H9 (cell line): ENCODE measurements around the gene GDF3. TPM values are rescaled to one million over a fixed set of nuclear protein-coding genes. Genes with fewer than 3 reads are reported as not detected.
A peak's percentile ranks its signal among the peaks of the same experiment; 100 is the strongest.
"Not testable (repeated sequence)": the region's sequence is repeated elsewhere in the genome, so short reads cannot be mapped to it uniquely, and the experiment has no call there.

Experiments used
- DNase-seq: peaks from one replicate; pipeline ENCODE4 v3.0.0-alpha.2; 2017
- H2AFZ ChIP-seq: one replicate; pipeline ENCODE4 v1.6.1; 2013; ENCODE audit warnings: mild to moderate bottlenecking, low read length, control low read depth, moderate library complexity
- H2AK5ac ChIP-seq: 2 replicates; pipeline ENCODE4 v1.6.1; 2013; ENCODE audit warnings: low read length, control low read depth, mixed read lengths; ENCODE audit not compliant: insufficient read length
- H2BK120ac ChIP-seq: one replicate; pipeline ENCODE4 v1.6.1; 2013; ENCODE audit warnings: low read depth, mild to moderate bottlenecking, low read length, control low read depth, inconsistent platforms; ENCODE audit not compliant: poor library complexity, severe bottlenecking
- H2BK12ac ChIP-seq: 2 replicates; pipeline ENCODE4 v1.6.1; 2013; ENCODE audit warnings: low read length, control low read depth, mixed read lengths, low read depth; ENCODE audit not compliant: insufficient read length
- H2BK15ac ChIP-seq: 2 replicates; pipeline ENCODE4 v1.6.1; 2013; ENCODE audit warnings: low read depth, low read length, control low read depth
- H2BK20ac ChIP-seq: one replicate; pipeline ENCODE4 v1.6.1; 2013; ENCODE audit warnings: low read depth, mild to moderate bottlenecking, low read length, control low read depth, inconsistent platforms; ENCODE audit not compliant: poor library complexity, severe bottlenecking
- H2BK5ac ChIP-seq: 2 replicates; pipeline ENCODE4 v1.6.1; 2013; ENCODE audit warnings: low read length, control low read depth, mixed read lengths; ENCODE audit not compliant: insufficient read length
- H3K14ac ChIP-seq: 2 replicates; pipeline ENCODE4 v1.6.1; 2013; ENCODE audit warnings: low read length, control low read depth; ENCODE audit not compliant: insufficient read depth
- H3K18ac ChIP-seq: 2 replicates; pipeline ENCODE4 v1.6.1; 2013; ENCODE audit warnings: low read depth, mild to moderate bottlenecking, mixed read lengths, low read length, control low read depth; ENCODE audit not compliant: insufficient read length
- H3K23ac ChIP-seq: 2 replicates; pipeline ENCODE4 v1.6.1; 2013; ENCODE audit warnings: low read length, control low read depth, mixed read lengths, low read depth; ENCODE audit not compliant: insufficient read length
- H3K23me2 ChIP-seq: 2 replicates; pipeline ENCODE4 v1.6.1; 2013; ENCODE audit warnings: low read depth, mild to moderate bottlenecking, mixed read lengths, low read length, control low read depth; ENCODE audit not compliant: insufficient read length, poor library complexity, severe bottlenecking
- H3K27ac ChIP-seq: 2 replicates; pipeline ENCODE4 v1.5.1; 2013; ENCODE audit warnings: low read length, control low read depth, mixed read lengths, low read depth; ENCODE audit not compliant: insufficient read length
- H3K27me3 ChIP-seq: 2 replicates; pipeline ENCODE4 v1.6.1; 2013; ENCODE audit warnings: low read length, control low read depth, inconsistent platforms; ENCODE audit not compliant: insufficient read depth
- H3K4ac ChIP-seq: 2 replicates; pipeline ENCODE4 v1.6.1; 2013; ENCODE audit warnings: low read depth, mild to moderate bottlenecking, control low read depth, inconsistent platforms, low read length, moderate library complexity
- H3K4me1 ChIP-seq: 2 replicates; pipeline ENCODE4 v1.6.1; 2013; ENCODE audit warnings: low read length, control low read depth, inconsistent platforms; ENCODE audit not compliant: insufficient read depth
- H3K4me2 ChIP-seq: 2 replicates; pipeline ENCODE4 v1.6.1; 2013; ENCODE audit warnings: low read length, control low read depth, mixed read lengths; ENCODE audit not compliant: insufficient read length, insufficient read depth
- H3K56ac ChIP-seq: 2 replicates; pipeline ENCODE4 v1.6.1; 2013; ENCODE audit warnings: low read depth, mild to moderate bottlenecking, mixed read lengths, low read length, control low read depth; ENCODE audit not compliant: insufficient read length
- H3K79me1 ChIP-seq: 2 replicates; pipeline ENCODE4 v1.6.1; 2013; ENCODE audit warnings: low read depth, mild to moderate bottlenecking, moderate library complexity, low read length, control low read depth, inconsistent platforms; ENCODE audit not compliant: insufficient read depth, poor library complexity, severe bottlenecking
- H3K79me2 ChIP-seq: 2 replicates; pipeline ENCODE4 v1.6.1; 2013; ENCODE audit warnings: low read length, control low read depth, inconsistent platforms; ENCODE audit not compliant: insufficient read depth
- H3K9ac ChIP-seq: 2 replicates; pipeline ENCODE4 v1.6.1; 2013; ENCODE audit warnings: low read length, control low read depth, mixed read lengths; ENCODE audit not compliant: insufficient read length; ENCODE audit errors: extremely low read depth
- H3K9me3 ChIP-seq: one replicate; pipeline ENCODE4 v1.6.1; 2013; ENCODE audit warnings: low read depth, low read length, inconsistent platforms; ENCODE audit not compliant: control insufficient read depth
- H3T11ph ChIP-seq: one replicate; pipeline ENCODE4 v1.6.1; 2013; ENCODE audit warnings: mild to moderate bottlenecking, low read length, control low read depth, inconsistent platforms
- H4K20me1 ChIP-seq: one replicate; pipeline ENCODE4 v1.6.1; 2013; ENCODE audit not compliant: control insufficient read depth, insufficient read length, insufficient read depth
- H4K5ac ChIP-seq: 2 replicates; pipeline ENCODE4 v1.6.1; 2013; ENCODE audit warnings: low read depth, mild to moderate bottlenecking, mixed read lengths, low read length, control low read depth; ENCODE audit not compliant: insufficient read length
- H4K8ac ChIP-seq: replicated peaks from 2 replicates; pipeline ENCODE4 v1.6.1; 2013; ENCODE audit warnings: low read length, control low read depth, mixed read lengths, low read depth; ENCODE audit not compliant: insufficient read length
- H4K91ac ChIP-seq: 2 replicates; pipeline ENCODE4 v1.6.1; 2013; ENCODE audit warnings: low read depth, mild to moderate bottlenecking, moderate library complexity, mixed read lengths, low read length, control low read depth; ENCODE audit not compliant: insufficient read length
- H3K27ac Mint-ChIP-seq, 3 experiments: 2 replicates in 2 of 3; 3 replicates in 1 of 3; pipeline ENCODE4 v1.8.0; 2020 to 2021; ENCODE audit warnings: mixed read lengths in 3 of 3, mild to moderate bottlenecking in 1 of 3, moderate library complexity in 1 of 3
- H3K27me3 Mint-ChIP-seq: 2 replicates; pipeline ENCODE4 v1.8.0; 2021; ENCODE audit warnings: low read depth, mild to moderate bottlenecking, moderate library complexity, mixed read lengths
- H3K36me3 Mint-ChIP-seq, 3 experiments: 2 replicates in 2 of 3; 3 replicates in 1 of 3; pipeline ENCODE4 v1.8.0; 2020 to 2021; ENCODE audit warnings: low read depth in 3 of 3, mixed read lengths in 3 of 3; ENCODE audit not compliant: insufficient read depth in 1 of 3
- H3K4me1 Mint-ChIP-seq, 2 experiments: 2 replicates each; pipeline ENCODE4 v1.8.0; 2020; ENCODE audit warnings: mixed read lengths in 2 of 2
- H3K4me3 Mint-ChIP-seq, 2 experiments: 2 replicates in 1 of 2; 3 replicates in 1 of 2; pipeline ENCODE4 v1.8.0; 2020 to 2021; ENCODE audit warnings: mild to moderate bottlenecking in 2 of 2, mixed read lengths in 2 of 2, moderate library complexity in 1 of 2
- H3K9me3 Mint-ChIP-seq, 2 experiments: 2 replicates in 1 of 2; 3 replicates in 1 of 2; pipeline ENCODE4 v1.8.0; 2020; ENCODE audit warnings: mild to moderate bottlenecking in 2 of 2, mixed read lengths in 2 of 2, moderate library complexity in 1 of 2
- CTCF ChIP-seq: fragments of 200-600 bp; sonication (generic); conservative IDR thresholded peaks from 3 replicates; pipeline ENCODE4 v1.8.0; 2021; ENCODE audit warnings: antibody characterized with exemption, mild to moderate bottlenecking
- WGBS: extraction: QIAGEN DNeasy Blood & Tissue Kit; methylation state at CpG from one replicate; pipeline ENCODE4 v1.1.7; 2013; ENCODE audit warnings: missing lambda C conversion rate, low lambda C conversion rate, mixed read lengths; ENCODE audit not compliant: insufficient read length; ENCODE audit errors: extremely low coverage; 5-methylcytosine and 5-hydroxymethylcytosine counted together
- total RNA-seq: library from RNA; stranded (reverse); gene quantifications from 2 replicates; pipeline ENCODE4 v1.2.1, GENCODE V29; 2021

GDF3 gene
- total RNA-seq, 1 experiment from 2014 or later = 9.9 TPM

- no peaks in the 10 kb centered on the region; the same call in 1 of the 2 replicates for H3K79me2 ChIP-seq
- H3K4me1 ChIP-seq = peaks cover 2% of the 10 kb centered on the region; the same call in 1 of the 2 replicates
- no CpG with 5 or more reads among the region's 5 CpGs for WGBS
- no peak overlapping the region for H3K4me3 Mint-ChIP-seq
- no peak overlapping the region for H3K14ac ChIP-seq
- no peak overlapping the region for H3T11ph ChIP-seq
- H3K23me2 ChIP-seq = no peaks in the 10 kb centered on the region
- H3K27ac Mint-ChIP-seq = no peak overlapping the region; a peak in 3 of 7 replicates
- H3K4me2 ChIP-seq = no peak overlapping the region
- H2AK5ac ChIP-seq = no peak overlapping the region
- H3K9me3 ChIP-seq = no peaks in the 10 kb centered on the region
- no peak for DNase-seq
- TF ChIP-seq CTCF = no peak
- H3K4ac ChIP-seq = no peak overlapping the region
- H3K27me3 ChIP-seq = no peaks in the 10 kb centered on the region
- no peaks in the 10 kb centered on the region for H3K36me3 Mint-ChIP-seq
- peaks cover 7 to 8% of the 10 kb centered on the region in 2 experiments; a peak in 3 of 5 replicates for H3K9me3 Mint-ChIP-seq
- H3K27me3 Mint-ChIP-seq = no peaks in the 10 kb centered on the region; the same call in 1 of the 2 replicates
- H2AFZ ChIP-seq = no peak overlapping the region
- no peak overlapping the region for H4K8ac ChIP-seq
- H4K91ac ChIP-seq = no peak overlapping the region
- no peak overlapping the region for H2BK12ac ChIP-seq
- no peak overlapping the region for H4K5ac ChIP-seq
- no peak overlapping the region for H2BK5ac ChIP-seq
- peaks cover 12 to 14% of the 10 kb centered on the region in 2 experiments for H3K4me1 Mint-ChIP-seq
- H4K20me1 ChIP-seq = no peaks in the 10 kb centered on the region
- no peak overlapping the region for H3K9ac ChIP-seq
- no peak overlapping the region for H3K27ac ChIP-seq
- no peak overlapping the region for H2BK15ac ChIP-seq
- H3K23ac ChIP-seq = no peak overlapping the region
- H3K79me1 ChIP-seq = no peaks in the 10 kb centered on the region
- no peak overlapping the region for H3K56ac ChIP-seq
- H2BK120ac ChIP-seq = no peak overlapping the region
- H3K18ac ChIP-seq = no peak overlapping the region
- no peak overlapping the region for H2BK20ac ChIP-seq
These were observed 35.9 kb upstream of the GDF3 start for GRCh38 chr12:7731486-7731885.

GRCh38 chr12:7730984-7731383, 35.4 kb upstream of the GDF3 start:
- H3T11ph ChIP-seq, H3K79me2 ChIP-seq, H3K18ac ChIP-seq, H4K5ac ChIP-seq, H3K27me3 ChIP-seq, H2BK5ac ChIP-seq, H2AK5ac ChIP-seq, H2AFZ ChIP-seq, H4K91ac ChIP-seq, DNase-seq, H3K27me3 Mint-ChIP-seq, H2BK20ac ChIP-seq, H3K4ac ChIP-seq, H3K9me3 Mint-ChIP-seq, H3K4me3 Mint-ChIP-seq, H3K14ac ChIP-seq, H4K8ac ChIP-seq, H3K23ac ChIP-seq, H4K20me1 ChIP-seq, H3K23me2 ChIP-seq, H3K9me3 ChIP-seq, H2BK15ac ChIP-seq, H3K9ac ChIP-seq, H3K4me2 ChIP-seq, H3K79me1 ChIP-seq, H3K4me1 ChIP-seq, H3K27ac ChIP-seq, H2BK120ac ChIP-seq, H3K56ac ChIP-seq, H3K36me3 Mint-ChIP-seq, H2BK12ac ChIP-seq: not testable (repeated sequence)
- peaks cover 12 to 14% of the 10 kb centered on the region in 2 experiments for H3K4me1 Mint-ChIP-seq
- H3K27ac Mint-ChIP-seq = peak overlapping the region in 2 of 3 experiments; percentile 39 to 53; a peak in 4 of 7 replicates
